ENCODE results near the gene KCTD17.

Gene KCTD17, protein sequence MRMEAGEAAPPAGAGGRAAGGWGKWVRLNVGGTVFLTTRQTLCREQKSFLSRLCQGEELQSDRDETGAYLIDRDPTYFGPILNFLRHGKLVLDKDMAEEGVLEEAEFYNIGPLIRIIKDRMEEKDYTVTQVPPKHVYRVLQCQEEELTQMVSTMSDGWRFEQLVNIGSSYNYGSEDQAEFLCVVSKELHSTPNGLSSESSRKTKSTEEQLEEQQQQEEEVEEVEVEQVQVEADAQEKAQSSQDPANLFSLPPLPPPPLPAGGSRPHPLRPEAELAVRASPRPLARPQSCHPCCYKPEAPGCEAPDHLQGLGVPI

DNA sequence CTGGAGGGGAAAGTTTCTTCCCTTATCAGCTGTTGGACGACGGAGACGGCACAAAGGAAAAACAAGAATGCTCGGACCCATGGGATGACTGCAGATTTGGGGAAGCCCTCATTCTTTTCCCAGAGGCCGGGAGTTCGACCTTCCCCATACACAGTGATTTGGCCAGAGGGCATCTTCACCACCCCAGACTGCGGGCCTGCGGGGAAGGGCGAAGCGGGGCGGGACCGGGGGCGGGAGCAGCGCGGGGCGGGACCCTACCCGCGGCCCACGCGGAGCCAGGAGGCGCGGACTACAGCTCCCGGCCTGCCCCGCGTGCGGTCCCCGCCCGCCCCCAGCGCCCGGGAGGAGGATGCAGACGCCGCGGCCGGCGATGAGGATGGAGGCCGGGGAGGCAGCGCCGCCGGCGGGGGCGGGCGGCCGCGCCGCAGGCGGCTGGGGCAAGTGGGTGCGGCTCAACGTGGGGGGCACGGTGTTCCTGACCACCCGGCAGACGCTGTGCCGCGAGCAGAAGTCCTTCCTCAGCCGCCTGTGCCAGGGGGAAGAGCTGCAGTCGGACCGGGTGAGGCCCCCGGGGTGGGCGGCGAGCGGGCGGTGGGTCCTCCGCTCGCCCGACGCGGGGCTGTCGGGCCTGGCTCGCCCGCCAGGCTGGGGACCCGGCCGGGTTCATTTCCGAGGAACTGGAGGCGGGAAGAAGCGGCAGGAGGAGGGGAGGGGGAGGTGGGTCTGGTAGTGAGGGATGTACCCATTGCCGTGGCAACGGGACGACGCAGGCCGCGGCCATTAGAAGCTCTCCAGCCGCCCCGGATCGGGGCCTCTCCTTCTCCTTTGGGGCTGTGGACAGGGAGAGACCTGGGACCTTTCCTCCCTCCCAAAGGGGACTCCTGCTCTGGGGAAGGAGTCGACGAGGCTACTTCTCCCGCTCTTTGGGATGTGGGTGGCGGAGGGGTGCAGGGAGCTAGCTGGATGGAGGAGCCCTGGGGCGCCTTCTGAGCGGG is at the start of gene KCTD17:
Gene KCTD17 (plus strand): TSS at position 352 of the 995 bp plus-strand sequence. CDS start 19 bp downstream, at position 371.
- peak; percentile 25 for DNase-seq (ENCODE audit: low spot score)

GRCh38 chr22:37001826-37002225 is 49.7 kb upstream of the KCTD17 start:
- no peak for DNase-seq (ENCODE audit: low spot score)

GRCh38 chr22:37002633-37003032 is 48.9 kb upstream of the KCTD17 start:
- no peak for DNase-seq (ENCODE audit: low spot score)

GRCh38 chr22:37007651-37008050 is 43.9 kb upstream of the KCTD17 start:
- no peak for DNase-seq (ENCODE audit: low spot score)

- DNase-seq (ENCODE audit: low spot score): no peak
These were observed 43.2 kb upstream of the KCTD17 start for GRCh38 chr22:37008365-37008764.

GRCh38 chr22:37009490-37009889 is 42.1 kb upstream of the KCTD17 start:
- no peak for DNase-seq (ENCODE audit: low spot score)

- DNase-seq (ENCODE audit: low spot score): no peak
These were observed 41.4 kb upstream of the KCTD17 start for GRCh38 chr22:37010174-37010573.

DNA sequence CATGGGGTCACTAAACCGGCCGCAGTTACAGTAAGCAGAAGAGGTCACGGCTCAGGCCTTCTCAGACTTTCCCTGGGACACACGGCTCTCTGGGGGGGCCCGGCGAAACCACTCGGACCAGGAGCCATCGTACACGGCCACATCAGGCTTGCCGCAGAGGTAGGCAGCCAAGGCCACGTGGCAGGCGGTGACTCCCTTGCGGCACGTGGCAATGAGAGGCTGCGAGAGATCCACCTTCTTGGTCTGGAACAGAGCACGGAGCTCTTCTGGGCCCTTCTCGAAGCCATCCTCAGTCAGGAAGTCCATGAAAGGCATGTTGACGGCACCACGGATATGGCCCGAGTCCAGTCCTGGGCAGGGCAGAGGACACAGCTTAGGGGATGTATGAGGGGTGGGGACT is 40.6 kb upstream of the KCTD17 start:
- DNase-seq (ENCODE audit: low spot score): no peak

DNA sequence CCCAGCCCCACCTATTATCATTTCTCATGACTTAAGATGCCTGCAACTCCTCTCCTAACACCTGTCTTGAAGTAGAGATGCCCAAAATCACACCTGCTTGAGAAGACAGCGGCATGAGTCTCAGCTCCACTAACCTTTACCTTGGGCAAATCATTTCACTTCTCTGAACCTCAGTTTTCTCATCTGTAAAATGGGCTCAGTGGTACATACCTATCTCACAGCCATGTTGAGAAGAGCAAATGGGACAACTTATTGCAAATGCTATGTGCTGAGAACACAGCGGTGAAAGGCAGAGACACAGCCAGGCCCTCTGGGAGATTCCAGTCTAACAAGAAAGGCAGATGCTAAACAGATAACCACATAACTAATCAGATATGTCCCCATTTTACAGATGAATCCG is 40.1 kb upstream of the KCTD17 start:
- DNase-seq (ENCODE audit: low spot score): no peak

GRCh38 chr22:37012262-37012904 is 39.2 kb upstream of the KCTD17 start:
- no peak for DNase-seq (ENCODE audit: low spot score)

- DNase-seq (ENCODE audit: low spot score): no peak
These were observed 38.6 kb upstream of the KCTD17 start for GRCh38 chr22:37012956-37013355.

- DNase-seq (ENCODE audit: low spot score): no peak
These were observed 37.1 kb upstream of the KCTD17 start for GRCh38 chr22:37014415-37014806.

- no peak for DNase-seq (ENCODE audit: low spot score)
These were observed 36.5 kb upstream of the KCTD17 start for GRCh38 chr22:37014835-37015586.

- DNase-seq (ENCODE audit: low spot score): no peak
These were observed 36.0 kb upstream of the KCTD17 start for GRCh38 chr22:37015587-37015878.

DNA sequence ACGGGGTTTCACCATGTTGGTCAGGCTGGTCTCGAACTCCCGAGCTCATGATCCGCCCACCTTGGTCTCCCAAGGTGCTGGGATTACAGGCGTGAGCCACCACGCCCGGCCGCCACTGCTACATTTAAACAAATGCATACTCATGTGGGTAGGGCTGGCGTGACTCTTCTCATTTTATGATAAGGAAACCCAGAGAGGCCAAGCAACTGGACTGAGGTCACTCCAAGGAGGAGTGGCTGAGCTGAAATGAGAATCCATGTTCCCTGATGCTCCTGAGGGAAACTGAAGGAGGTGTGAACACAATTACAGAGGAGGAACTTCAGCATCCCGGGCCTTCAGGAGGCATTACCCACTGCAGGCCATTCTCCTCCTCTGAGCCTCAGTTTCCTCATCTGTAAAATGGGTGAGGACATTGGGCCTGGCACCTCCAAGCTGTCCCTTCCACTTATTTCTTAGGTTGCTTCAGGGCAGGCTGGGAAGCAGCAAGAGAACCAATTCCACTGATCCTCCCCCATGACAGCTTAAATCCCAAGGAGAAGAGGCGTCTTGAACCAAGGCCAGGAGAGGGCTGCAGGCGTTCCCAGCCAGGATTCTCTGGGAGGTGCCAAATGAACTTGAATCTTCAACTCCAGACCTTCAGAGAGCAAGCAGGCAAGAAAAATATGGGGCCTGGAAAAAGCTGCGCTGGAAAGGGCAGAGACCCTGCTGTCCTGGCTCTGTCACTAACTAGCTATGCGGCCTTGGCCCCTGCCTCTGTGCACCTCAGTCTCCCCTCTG is 35.2 kb upstream of the KCTD17 start:
- DNase-seq (ENCODE audit: low spot score): no peak

DNA sequence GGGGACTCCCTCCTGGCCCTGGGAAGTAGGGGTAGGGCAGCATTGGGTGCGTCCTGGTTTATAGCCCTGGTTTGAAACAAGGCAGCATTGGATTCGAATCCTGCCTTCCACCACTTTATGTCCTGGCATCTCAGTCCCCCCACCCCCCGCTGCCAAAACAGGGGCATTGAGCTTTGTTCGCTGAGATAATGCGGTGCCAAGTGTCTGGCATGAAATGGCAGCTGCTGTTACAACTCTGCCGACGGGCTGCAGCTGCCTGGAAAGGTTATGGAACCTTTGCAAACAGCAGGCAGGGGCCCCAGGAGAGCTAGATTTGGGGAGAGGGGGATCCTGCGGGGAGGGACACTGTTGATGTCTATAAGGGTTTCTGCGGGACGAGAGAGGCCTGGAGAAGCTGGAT is 34.2 kb upstream of the KCTD17 start:
- DNase-seq (ENCODE audit: low spot score): no peak

GRCh38 chr22:37018086-37018814 is 33.3 kb upstream of the KCTD17 start:
- DNase-seq (ENCODE audit: low spot score): no peak

GRCh38 chr22:37018815-37019308 is 32.7 kb upstream of the KCTD17 start:
- no peak for DNase-seq (ENCODE audit: low spot score)

GRCh38 chr22:37019309-37020191 is 32.0 kb upstream of the KCTD17 start, which contains the start of the genes MPST and TST:
TSS of gene MPST (plus strand) at chr22:37019742. CDS start at chr22:37019837, 95 bp downstream.
TSS of gene TST (minus strand) at chr22:37019447. CDS start at chr22:37018732, 715 bp downstream.
- peak; percentile 73 for DNase-seq (ENCODE audit: low spot score)

Measured in pons (tissue), 1 donor.